DND-41 (cell line): ENCODE measurements around the gene CARMIL1.

Experiments
- ATAC-seq: fragments of 200-7000 bp; cut with Tn5 transposase; 3 replicates; pipeline ENCODE4 v1.9.1; 2021; ENCODE audit warnings: low read depth; ENCODE audit not compliant: insufficient read depth
- DNase-seq: peaks from one replicate; pipeline ENCODE4 v3.0.0-alpha.2; 2020
- H2AFZ ChIP-seq: 2 replicates; pipeline ENCODE4 v1.6.0; 2012; ENCODE audit warnings: low read depth, low read length
- H3K27ac ChIP-seq: 2 replicates; pipeline ENCODE4 v1.5.1; 2012; ENCODE audit warnings: low read length, inconsistent platforms
- H3K27me3 ChIP-seq: fragments of 200-600 bp; sonication (generic); 2 replicates; pipeline ENCODE4 v1.6.0; 2012; ENCODE audit warnings: low read length, mild to moderate bottlenecking, inconsistent platforms; ENCODE audit not compliant: insufficient read depth, poor library complexity
- H3K36me3 ChIP-seq: 2 replicates; pipeline ENCODE4 v1.5.1; 2012; ENCODE audit warnings: low read length, inconsistent platforms; ENCODE audit not compliant: insufficient read depth
- H3K4me1 ChIP-seq: 2 replicates; pipeline ENCODE4 v1.5.1; 2012; ENCODE audit warnings: mild to moderate bottlenecking, low read length; ENCODE audit not compliant: insufficient read depth
- H3K4me2 ChIP-seq: 2 replicates; pipeline ENCODE4 v1.6.0; 2012; ENCODE audit warnings: mild to moderate bottlenecking, moderate library complexity, low read length, inconsistent platforms; ENCODE audit not compliant: insufficient read depth
- H3K4me3 ChIP-seq, 2 experiments: fragments of 200-600 bp in 1 of 2; shearing (Covaris generic) in 1 of 2; 2 replicates each; pipeline ENCODE4 v1.5.1; 2012 to 2016; ENCODE audit warnings: inconsistent platforms in 2 of 2, low read length in 2 of 2, mild to moderate bottlenecking in 2 of 2, low read depth in 1 of 2, moderate library complexity in 1 of 2
- H3K79me2 ChIP-seq: 2 replicates; pipeline ENCODE4 v1.6.0; 2012; ENCODE audit warnings: low read length, inconsistent platforms; ENCODE audit not compliant: insufficient read depth
- H3K9ac ChIP-seq: 2 replicates; pipeline ENCODE4 v1.6.0; 2012; ENCODE audit warnings: low read depth, mild to moderate bottlenecking, inconsistent platforms, low read length, moderate library complexity
- H3K9me3 ChIP-seq: 2 replicates; pipeline ENCODE4 v1.5.1; 2012; ENCODE audit warnings: low read length, moderate library complexity, mild to moderate bottlenecking, inconsistent platforms; ENCODE audit not compliant: insufficient read depth, severe bottlenecking
- H4K20me1 ChIP-seq: 2 replicates; pipeline ENCODE4 v1.6.0; 2012; ENCODE audit warnings: low read length; ENCODE audit not compliant: insufficient read depth
- CTCF ChIP-seq: IDR thresholded peaks from 2 replicates; pipeline ENCODE4 v1.5.1; 2012; ENCODE audit warnings: borderline replicate concordance, low read length, moderate library complexity, mild to moderate bottlenecking; ENCODE audit not compliant: poor library complexity, severe bottlenecking; ENCODE audit errors: extremely low read depth
- EZH2 ChIP-seq: IDR thresholded peaks from 3 replicates; pipeline ENCODE4 v1.6.1; 2012; ENCODE audit warnings: borderline replicate concordance, low read depth, mild to moderate bottlenecking, moderate library complexity, low read length, inconsistent platforms; ENCODE audit not compliant: severe bottlenecking

The CARMIL1 gene

GRCh38 chr6:25447570-25447929 is 168.4 kb downstream of the CARMIL1 start:
- Histone ChIP-seq H4K20me1 (no peaks in the 10 kb centered on the region), H3K4me1 (no peaks in the 10 kb centered on the region), H2AFZ (no peak overlapping the region), H3K4me3 (no peak overlapping the region), H3K4me2 (no peak overlapping the region), H3K9ac (no peak overlapping the region), H3K27me3 (no peaks in the 10 kb centered on the region), H3K36me3 (no peaks in the 10 kb centered on the region), H3K9me3 (peaks cover 3% of the 10 kb centered on the region), H3K27ac (no peak overlapping the region), H3K79me2 (no peaks in the 10 kb centered on the region)
- TF ChIP-seq EZH2: no peak
- no peak for TF ChIP-seq CTCF
- ATAC-seq: no peak
- no peak for DNase-seq

GRCh38 chr6:25448965-25449538 is 169.9 kb downstream of the CARMIL1 start:
- ATAC-seq (no peak), DNase-seq (no peak)
- Histone ChIP-seq H3K36me3 (no peaks in the 10 kb centered on the region), H3K4me3 (no peak overlapping the region), H3K79me2 (no peaks in the 10 kb centered on the region), H2AFZ (no peak overlapping the region), H4K20me1 (no peaks in the 10 kb centered on the region), H3K9me3 (peaks cover 3% of the 10 kb centered on the region), H3K27me3 (peaks cover 5% of the 10 kb centered on the region), H3K4me2 (no peak overlapping the region), H3K9ac (no peak overlapping the region), H3K4me1 (no peaks in the 10 kb centered on the region), H3K27ac (no peak overlapping the region)
- TF ChIP-seq EZH2: no peak
- no peak for TF ChIP-seq CTCF

GRCh38 chr6:25449774-25450173 is 170.6 kb downstream of the CARMIL1 start:
- ATAC-seq (no peak), DNase-seq (no peak)
- peaks cover 5% of the 10 kb centered on the region for H3K27me3 ChIP-seq
- no peaks in the 10 kb centered on the region for H3K4me1 ChIP-seq
- TF ChIP-seq CTCF: no peak
- TF ChIP-seq EZH2: no peak
- peaks cover 3% of the 10 kb centered on the region for H3K9me3 ChIP-seq
- no peak overlapping the region for H3K9ac ChIP-seq
- no peaks in the 10 kb centered on the region for H3K79me2 ChIP-seq
- no peak overlapping the region for H2AFZ ChIP-seq
- H3K36me3 ChIP-seq: no peaks in the 10 kb centered on the region
- H3K4me3 ChIP-seq: no peak overlapping the region
- no peaks in the 10 kb centered on the region for H4K20me1 ChIP-seq
- no peak overlapping the region for H3K4me2 ChIP-seq
- no peak overlapping the region for H3K27ac ChIP-seq
